ENCODE results near the gene ADAMTS20. TPM values are rescaled to one million over a fixed set of nuclear protein-coding genes. Genes with fewer than 3 reads are reported as not detected.

ADAMTS20 gene
- total RNA-seq, 1 experiment from 2014 or later, result 0.17 TPM

DNA sequence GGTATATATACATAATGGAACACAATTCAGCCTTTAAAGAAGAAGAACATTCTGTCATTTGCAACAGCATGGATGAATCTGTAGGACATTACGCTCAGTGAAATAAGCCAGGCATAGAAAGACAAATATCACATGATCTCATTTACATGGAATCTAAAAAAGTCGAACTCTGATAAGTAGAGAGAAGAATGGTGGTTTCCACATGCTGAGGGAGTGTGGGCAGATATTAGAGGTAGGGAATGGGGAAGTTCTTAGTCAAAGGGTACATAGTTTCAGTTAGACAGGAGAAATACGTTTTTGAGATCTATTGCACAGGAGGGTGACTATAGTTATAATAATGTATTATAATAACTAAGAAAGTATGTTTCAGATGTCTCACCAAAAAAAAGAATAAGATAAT lies 71.4 kb downstream of the ADAMTS20 start:
- no peak for TF ChIP-seq EZH2 (IDR thresholded peaks at IDR 0.05; ENCODE audit: borderline replicate concordance, low read depth, low read length, poor library complexity, severe bottlenecking)
- TF ChIP-seq, protein P1, sequence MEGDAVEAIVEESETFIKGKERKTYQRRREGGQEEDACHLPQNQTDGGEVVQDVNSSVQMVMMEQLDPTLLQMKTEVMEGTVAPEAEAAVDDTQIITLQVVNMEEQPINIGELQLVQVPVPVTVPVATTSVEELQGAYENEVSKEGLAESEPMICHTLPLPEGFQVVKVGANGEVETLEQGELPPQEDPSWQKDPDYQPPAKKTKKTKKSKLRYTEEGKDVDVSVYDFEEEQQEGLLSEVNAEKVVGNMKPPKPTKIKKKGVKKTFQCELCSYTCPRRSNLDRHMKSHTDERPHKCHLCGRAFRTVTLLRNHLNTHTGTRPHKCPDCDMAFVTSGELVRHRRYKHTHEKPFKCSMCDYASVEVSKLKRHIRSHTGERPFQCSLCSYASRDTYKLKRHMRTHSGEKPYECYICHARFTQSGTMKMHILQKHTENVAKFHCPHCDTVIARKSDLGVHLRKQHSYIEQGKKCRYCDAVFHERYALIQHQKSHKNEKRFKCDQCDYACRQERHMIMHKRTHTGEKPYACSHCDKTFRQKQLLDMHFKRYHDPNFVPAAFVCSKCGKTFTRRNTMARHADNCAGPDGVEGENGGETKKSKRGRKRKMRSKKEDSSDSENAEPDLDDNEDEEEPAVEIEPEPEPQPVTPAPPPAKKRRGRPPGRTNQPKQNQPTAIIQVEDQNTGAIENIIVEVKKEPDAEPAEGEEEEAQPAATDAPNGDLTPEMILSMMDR (conservative IDR thresholded peaks at IDR 0.05; ENCODE audit: low read depth, low read length), result no peak
- no TSS peak for BruUV-seq (replicated peaks)
- no peaks in the 10 kb centered on the region for H3K4me1 ChIP-seq (ENCODE audit: insufficient read depth, low read length, poor library complexity, severe bottlenecking)
- CTCF ChIA-PET, result no interaction called here
- no peaks in the 10 kb centered on the region for H3K27me3 ChIP-seq (replicated peaks; ENCODE audit: insufficient read depth, low read depth, low read length, poor library complexity)
- POLR2A ChIA-PET (ENCODE audit: low non-redundant PET), result no interaction called here
- intact Hi-C loops (cut with micrococcal nuclease; ENCODE audit: unreplicated experiment), result no loop called here
- no peak overlapping the region for H3K4me3 ChIP-seq (ENCODE audit: low read depth, low read length, poor library complexity, severe bottlenecking)
- no peak overlapping the region for H3K27ac ChIP-seq (ENCODE audit: low read depth, low read length, poor library complexity, severe bottlenecking)
- no peaks in the 10 kb centered on the region for H3K36me3 ChIP-seq (ENCODE audit: insufficient read depth, low read length, poor library complexity, severe bottlenecking)
- no peaks in the 10 kb centered on the region for H3K9me3 ChIP-seq (ENCODE audit: low read depth, low read length, poor library complexity, severe bottlenecking)
- DNase-seq (ENCODE audit: low spot score), result no peak

DNA sequence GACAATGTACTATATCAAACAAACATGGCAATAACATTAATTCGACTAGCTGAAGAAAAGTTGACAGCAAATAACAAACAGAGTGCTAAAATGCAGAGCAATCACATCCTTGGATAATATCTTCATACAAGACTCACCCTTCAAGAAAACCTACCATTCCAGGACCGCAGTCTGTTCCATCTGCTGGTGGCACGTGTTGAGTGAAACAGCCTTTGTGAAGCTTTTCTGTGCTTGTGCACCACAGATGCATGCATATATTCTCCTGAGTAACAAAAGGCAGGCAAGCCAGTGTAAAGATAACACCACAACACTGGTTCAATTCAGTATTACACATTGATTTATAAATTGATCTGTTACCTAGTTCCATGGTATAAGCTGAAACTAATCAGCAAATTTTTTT lies 89.3 kb downstream of the ADAMTS20 start:
- Histone ChIP-seq H3K27ac (ENCODE audit: low read depth, low read length, poor library complexity, severe bottlenecking) (no peak overlapping the region), H3K27me3 (replicated peaks; ENCODE audit: insufficient read depth, low read depth, low read length, poor library complexity) (no peaks in the 10 kb centered on the region), H3K36me3 (ENCODE audit: insufficient read depth, low read length, poor library complexity, severe bottlenecking) (no peaks in the 10 kb centered on the region), H3K4me3 (ENCODE audit: low read depth, low read length, poor library complexity, severe bottlenecking) (no peak overlapping the region), H3K4me1 (ENCODE audit: insufficient read depth, low read length, poor library complexity, severe bottlenecking) (no peaks in the 10 kb centered on the region), H3K9me3 (ENCODE audit: low read depth, low read length, poor library complexity, severe bottlenecking) (no peaks in the 10 kb centered on the region)
- POLR2A ChIA-PET (ENCODE audit: low non-redundant PET), result no interaction called here
- DNase-seq (ENCODE audit: low spot score), result no peak
- TF ChIP-seq, protein P1 (conservative IDR thresholded peaks at IDR 0.05; ENCODE audit: low read depth, low read length), result no peak
- no peak for TF ChIP-seq EZH2 (IDR thresholded peaks at IDR 0.05; ENCODE audit: borderline replicate concordance, low read depth, low read length, poor library complexity, severe bottlenecking)
- no TSS peak for BruUV-seq (replicated peaks)
- CTCF ChIA-PET, result no interaction called here
- intact Hi-C loops (cut with micrococcal nuclease; ENCODE audit: unreplicated experiment), result no loop called here

DNA sequence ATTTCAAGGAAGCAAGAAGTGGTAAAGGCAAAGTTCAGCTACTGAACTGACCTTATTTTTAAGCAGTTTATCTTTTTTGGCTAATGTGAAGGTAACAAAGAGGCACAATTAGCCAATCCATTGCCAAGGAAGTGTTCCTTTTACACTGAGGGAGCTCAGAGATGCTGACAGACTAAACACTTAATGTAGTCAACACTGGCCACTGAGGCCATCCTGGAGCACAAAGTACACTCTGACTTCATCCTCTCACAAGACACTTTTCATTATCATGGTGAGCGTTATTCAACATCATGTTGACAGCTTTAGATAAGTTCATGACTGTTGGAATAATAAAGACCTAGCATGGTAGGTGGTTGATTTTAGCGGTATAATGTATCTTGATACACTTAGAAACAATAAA lies 89.9 kb downstream of the ADAMTS20 start:
- Histone ChIP-seq H3K27me3 (replicated peaks; ENCODE audit: insufficient read depth, low read depth, low read length, poor library complexity) (no peaks in the 10 kb centered on the region), H3K4me3 (ENCODE audit: low read depth, low read length, poor library complexity, severe bottlenecking) (no peak overlapping the region), H3K9me3 (ENCODE audit: low read depth, low read length, poor library complexity, severe bottlenecking) (no peaks in the 10 kb centered on the region), H3K36me3 (ENCODE audit: insufficient read depth, low read length, poor library complexity, severe bottlenecking) (no peaks in the 10 kb centered on the region), H3K4me1 (ENCODE audit: insufficient read depth, low read length, poor library complexity, severe bottlenecking) (no peaks in the 10 kb centered on the region), H3K27ac (ENCODE audit: low read depth, low read length, poor library complexity, severe bottlenecking) (no peak overlapping the region)
- DNase-seq (ENCODE audit: low spot score), result no peak
- CTCF ChIA-PET, result no interaction called here
- BruUV-seq (replicated peaks), result no TSS peak
- TF ChIP-seq, protein P1 (conservative IDR thresholded peaks at IDR 0.05; ENCODE audit: low read depth, low read length), result no peak
- TF ChIP-seq EZH2 (IDR thresholded peaks at IDR 0.05; ENCODE audit: borderline replicate concordance, low read depth, low read length, poor library complexity, severe bottlenecking), result no peak
- POLR2A ChIA-PET (ENCODE audit: low non-redundant PET), result no interaction called here
- intact Hi-C loops (cut with micrococcal nuclease; ENCODE audit: unreplicated experiment), result no loop called here

All from A673 (cell line).